Neural crest cell (in vitro differentiated cells): ENCODE data around the gene UTP20. TPM values are rescaled to one million over a fixed set of nuclear protein-coding genes. Genes with fewer than 3 reads are reported as not detected.

Source experiments
- DNase-seq: peaks from one replicate; pipeline ENCODE4 v3.0.0; 2021; ENCODE audit warnings: low read depth, mixed read lengths, low spot score
- H3K27ac Mint-ChIP-seq: one replicate; pipeline ENCODE4 v1.8.0; 2021; ENCODE audit warnings: mild to moderate bottlenecking, mixed read lengths; ENCODE audit not compliant: unreplicated experiment
- H3K27me3 Mint-ChIP-seq: 2 replicates; pipeline ENCODE4 v1.8.0; 2021; ENCODE audit warnings: low read depth, mild to moderate bottlenecking, mixed read lengths
- H3K36me3 Mint-ChIP-seq: 2 replicates; pipeline ENCODE4 v1.8.0; 2021; ENCODE audit warnings: low read depth, mild to moderate bottlenecking, mixed read lengths
- H3K4me1 Mint-ChIP-seq: 2 replicates; pipeline ENCODE4 v1.8.0; 2021; ENCODE audit warnings: mixed read lengths
- H3K4me3 Mint-ChIP-seq: one replicate; pipeline ENCODE4 v1.8.0; 2021; ENCODE audit warnings: mild to moderate bottlenecking, mixed read lengths
- H3K9me3 Mint-ChIP-seq: 2 replicates; pipeline ENCODE4 v1.8.0; 2021; ENCODE audit warnings: mixed read lengths
- total RNA-seq: library from RNA; stranded (reverse); gene quantifications from 2 replicates; pipeline ENCODE4 v1.2.1, GENCODE V29; 2021
- TF ChIP-seq, protein P1 (sequence below): fragments of 200-600 bp; sonication (generic); conservative IDR thresholded peaks from 2 replicates; pipeline ENCODE4 v1.5.0; 2021; ENCODE audit warnings: antibody characterized with exemption, mild to moderate bottlenecking

UTP20 gene
- total RNA-seq, 1 donor from 2014 or later, result 28.7 TPM

DNA sequence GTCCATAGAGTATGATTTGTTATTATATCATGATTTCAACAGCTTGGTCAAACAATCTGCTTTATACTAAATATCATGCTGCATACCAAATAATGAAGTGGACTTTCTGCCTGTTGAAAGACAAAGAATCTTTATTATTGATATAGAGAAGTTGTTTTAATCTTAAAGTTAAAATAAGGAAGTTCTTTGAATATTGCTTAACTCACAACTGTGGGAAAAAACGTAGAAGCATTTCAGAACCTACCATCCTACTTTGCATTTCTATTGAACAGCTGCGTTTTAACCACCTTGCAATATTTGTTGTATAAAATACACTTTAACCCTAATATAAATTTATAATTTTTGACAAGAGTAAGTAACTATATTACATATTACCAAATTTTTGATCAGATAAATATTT is 150.6 kb downstream of the UTP20 start:
- H3K36me3 Mint-ChIP-seq, result no peaks in the 10 kb centered on the region
- no peaks in the 10 kb centered on the region for H3K27me3 Mint-ChIP-seq
- no peak overlapping the region for H3K27ac Mint-ChIP-seq
- no peak overlapping the region for H3K4me3 Mint-ChIP-seq
- H3K4me1 Mint-ChIP-seq, result no peaks in the 10 kb centered on the region
- no peak for DNase-seq
- TF ChIP-seq, protein P1, sequence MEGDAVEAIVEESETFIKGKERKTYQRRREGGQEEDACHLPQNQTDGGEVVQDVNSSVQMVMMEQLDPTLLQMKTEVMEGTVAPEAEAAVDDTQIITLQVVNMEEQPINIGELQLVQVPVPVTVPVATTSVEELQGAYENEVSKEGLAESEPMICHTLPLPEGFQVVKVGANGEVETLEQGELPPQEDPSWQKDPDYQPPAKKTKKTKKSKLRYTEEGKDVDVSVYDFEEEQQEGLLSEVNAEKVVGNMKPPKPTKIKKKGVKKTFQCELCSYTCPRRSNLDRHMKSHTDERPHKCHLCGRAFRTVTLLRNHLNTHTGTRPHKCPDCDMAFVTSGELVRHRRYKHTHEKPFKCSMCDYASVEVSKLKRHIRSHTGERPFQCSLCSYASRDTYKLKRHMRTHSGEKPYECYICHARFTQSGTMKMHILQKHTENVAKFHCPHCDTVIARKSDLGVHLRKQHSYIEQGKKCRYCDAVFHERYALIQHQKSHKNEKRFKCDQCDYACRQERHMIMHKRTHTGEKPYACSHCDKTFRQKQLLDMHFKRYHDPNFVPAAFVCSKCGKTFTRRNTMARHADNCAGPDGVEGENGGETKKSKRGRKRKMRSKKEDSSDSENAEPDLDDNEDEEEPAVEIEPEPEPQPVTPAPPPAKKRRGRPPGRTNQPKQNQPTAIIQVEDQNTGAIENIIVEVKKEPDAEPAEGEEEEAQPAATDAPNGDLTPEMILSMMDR, result no peak
- no peaks in the 10 kb centered on the region for H3K9me3 Mint-ChIP-seq

DNA sequence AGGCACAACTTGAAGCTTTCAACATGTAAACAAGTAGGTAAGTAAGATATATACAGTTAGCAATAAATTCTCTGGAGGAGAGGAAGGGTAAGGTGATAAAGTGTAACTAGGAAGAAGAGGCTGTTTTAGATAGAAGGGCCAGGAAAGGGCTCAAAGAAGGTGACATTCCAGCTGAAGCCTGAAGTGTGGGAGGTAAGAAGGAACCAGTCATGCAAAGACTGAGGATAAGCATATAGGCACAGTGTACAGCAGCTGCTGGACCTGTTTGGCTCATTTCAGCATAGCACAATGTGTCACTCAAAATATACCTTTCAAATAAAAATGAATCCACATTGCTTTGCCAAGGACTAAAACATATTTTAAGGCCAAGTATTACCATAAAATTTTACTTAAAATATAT is 156.2 kb downstream of the UTP20 start:
- H3K27me3 Mint-ChIP-seq, result no peaks in the 10 kb centered on the region
- no peak overlapping the region for H3K4me3 Mint-ChIP-seq
- no peak overlapping the region for H3K27ac Mint-ChIP-seq
- no peak for DNase-seq
- H3K9me3 Mint-ChIP-seq, result no peaks in the 10 kb centered on the region
- no peaks in the 10 kb centered on the region for H3K4me1 Mint-ChIP-seq
- H3K36me3 Mint-ChIP-seq, result no peaks in the 10 kb centered on the region
- TF ChIP-seq, protein P1, result no peak

Other genes with a start within 250 kb of the UTP20 start
- not detected in 2 replicates for gene SLC5A8, start 69.9 kb upstream of the UTP20 start, total RNA-seq
- 53.3 and 53.5 TPM in 2 replicates for gene ARL1, start 127.7 kb downstream of the UTP20 start, total RNA-seq
- not detected in 2 replicates for gene SPIC, start 195.2 kb downstream of the UTP20 start, total RNA-seq